ENCODE measurements around the gene AUTS2.

- TF ChIP-seq CTCF (conservative IDR thresholded peaks at IDR 0.05 in 1 of 2, IDR thresholded peaks at IDR 0.05 in 1 of 2; ENCODE audit: low read depth in 1 of 2, low read length in 2 of 2) (no peak), EZH2 (IDR thresholded peaks at IDR 0.05; ENCODE audit: low read length, missing control alignments) (no peak)
These were observed 1070.5 kb downstream of the AUTS2 start for GRCh38 chr7:70668606-70669358.
